Stimulated activated CD4-positive, alpha-beta T cell treated with anti-CD3 and anti-CD28 coated beads, Interleukin-2, amount 100 ng/mL, for 24 hours (primary cell): ENCODE results near the gene BOK.
"Not testable (repeated sequence)": the region's sequence is repeated elsewhere in the genome, so short reads cannot be mapped to it uniquely, and the experiment has no call there.

Experiments
- DNase-seq, 2 donors: peaks; one replicate each; pipeline ENCODE4 v3.0.0-alpha.2; 2020

BOK gene

DNA sequence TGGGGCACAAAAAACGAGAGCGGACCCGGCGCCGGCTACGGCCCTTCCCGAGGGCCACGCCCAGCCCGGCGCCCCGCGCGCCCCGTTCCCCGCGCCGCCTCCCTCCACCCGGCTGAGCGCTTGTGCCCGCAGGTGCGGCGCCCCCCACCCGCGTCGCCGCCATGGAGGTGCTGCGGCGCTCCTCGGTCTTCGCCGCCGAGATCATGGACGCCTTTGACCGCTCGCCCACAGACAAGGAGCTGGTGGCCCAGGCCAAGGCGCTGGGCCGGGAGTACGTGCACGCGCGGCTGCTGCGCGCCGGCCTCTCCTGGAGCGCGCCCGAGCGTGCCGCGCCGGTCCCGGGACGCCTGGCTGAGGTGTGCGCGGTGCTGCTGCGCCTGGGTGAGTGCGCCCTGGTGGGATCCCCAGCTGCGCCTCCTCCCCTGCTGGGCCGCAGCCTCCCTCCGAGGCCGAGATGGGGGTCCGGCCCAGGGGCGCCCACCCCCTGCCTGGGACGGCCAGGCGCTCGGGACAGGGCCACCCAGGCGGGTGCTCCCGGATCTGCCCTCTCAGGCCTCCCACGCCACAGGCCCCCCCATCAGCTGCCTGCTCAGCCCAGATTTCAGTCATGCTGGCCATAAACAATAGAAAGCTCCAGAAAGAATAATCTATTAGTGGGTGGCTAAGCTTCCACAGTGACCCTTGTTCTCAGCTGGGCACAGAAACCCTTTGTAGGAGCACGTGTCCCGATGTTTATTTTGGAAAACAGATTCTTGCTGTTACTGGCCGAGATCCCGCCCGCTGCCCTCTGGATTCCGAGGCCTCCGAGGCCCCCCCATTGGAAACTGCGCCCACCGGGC is 997 bp downstream of the BOK start:
- DNase-seq = peak in 1 of 2 donors; percentile 14

DNA sequence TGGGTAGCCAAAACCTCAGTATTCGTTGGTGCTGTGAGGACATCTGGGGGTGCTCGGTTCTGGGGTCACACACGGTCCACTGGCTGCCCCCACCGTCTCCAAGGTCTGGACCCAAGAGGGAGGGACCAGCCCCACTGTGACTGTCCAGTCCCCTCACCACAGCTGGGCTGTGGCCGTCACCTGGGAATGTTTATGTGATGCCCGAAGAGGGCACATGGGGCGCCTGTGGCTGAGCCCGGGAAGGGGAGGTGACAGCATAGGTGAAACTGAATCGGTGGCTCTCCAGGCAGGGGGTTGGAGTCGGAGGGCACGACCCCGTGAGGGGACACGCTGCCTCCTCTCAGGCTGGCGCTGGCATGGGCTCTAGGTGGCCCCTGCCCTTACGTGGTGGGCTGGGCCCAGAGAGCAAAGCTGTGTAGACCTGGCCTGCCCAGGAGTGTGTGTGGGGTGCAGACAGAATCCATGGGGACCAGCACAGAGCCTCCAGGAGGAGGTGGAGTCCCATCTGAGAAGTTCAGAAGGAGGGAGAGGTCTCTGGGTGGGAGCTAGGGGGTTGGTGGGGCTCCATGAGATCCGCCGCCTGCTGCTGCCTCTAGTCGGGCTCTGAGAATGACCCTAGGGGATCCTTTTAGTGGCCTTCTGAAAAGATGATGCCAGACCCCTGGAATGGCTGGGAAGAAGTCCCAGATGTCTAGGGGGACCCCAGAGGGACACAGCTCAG is 1.8 kb downstream of the BOK start:
- no peak for DNase-seq

DNA sequence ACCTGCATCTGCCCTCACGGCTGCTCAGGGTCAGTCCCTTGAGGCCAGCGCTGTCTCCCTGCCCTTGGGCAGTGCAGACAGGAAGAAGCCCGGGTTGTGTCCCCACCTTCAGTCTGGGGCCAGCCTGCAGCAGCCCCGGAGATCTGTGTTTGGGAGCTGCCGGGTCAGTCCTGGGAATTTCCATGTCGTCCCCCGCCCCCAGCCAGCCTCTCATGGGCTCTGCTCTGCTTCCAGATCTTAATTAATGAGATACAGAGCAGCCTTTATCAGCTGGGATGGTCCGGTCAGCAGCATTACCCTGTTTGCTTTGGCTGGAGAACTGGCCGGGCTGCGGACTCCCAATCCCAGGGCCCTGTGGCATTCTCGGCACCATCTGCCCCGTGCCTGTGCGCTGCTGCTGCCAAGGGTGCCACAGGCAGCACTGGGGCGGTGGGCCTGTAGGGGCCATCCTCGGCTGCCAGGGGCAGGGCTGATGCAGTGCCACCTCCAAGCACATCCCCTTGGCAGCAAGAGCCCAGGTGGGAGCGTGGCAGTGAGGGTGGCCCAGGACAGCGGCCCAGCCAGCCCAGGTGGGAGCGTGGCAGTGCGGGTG is 2.4 kb downstream of the BOK start:
- DNase-seq = no peak

DNA sequence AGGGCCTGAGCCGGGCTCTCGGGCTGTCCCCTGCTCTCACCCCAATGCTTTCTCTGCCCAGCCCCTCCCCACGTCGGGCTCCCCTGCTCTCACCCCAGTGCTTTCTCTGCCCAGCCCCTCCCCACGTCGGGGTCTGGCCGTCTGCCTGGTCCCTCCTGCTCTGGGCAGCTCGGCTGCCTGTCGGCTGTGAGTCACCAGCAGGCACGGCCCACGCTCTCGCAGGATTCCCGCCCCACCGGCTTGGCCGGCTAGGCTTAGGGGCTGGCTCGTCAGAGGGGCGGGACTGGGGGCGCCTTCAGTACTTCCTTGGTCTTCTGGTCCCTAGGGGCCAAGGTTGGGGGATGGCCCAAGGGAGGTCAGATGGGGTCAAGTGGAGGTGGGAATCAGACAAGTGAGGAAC is 3.3 kb downstream of the BOK start:
- no peak for DNase-seq

DNA sequence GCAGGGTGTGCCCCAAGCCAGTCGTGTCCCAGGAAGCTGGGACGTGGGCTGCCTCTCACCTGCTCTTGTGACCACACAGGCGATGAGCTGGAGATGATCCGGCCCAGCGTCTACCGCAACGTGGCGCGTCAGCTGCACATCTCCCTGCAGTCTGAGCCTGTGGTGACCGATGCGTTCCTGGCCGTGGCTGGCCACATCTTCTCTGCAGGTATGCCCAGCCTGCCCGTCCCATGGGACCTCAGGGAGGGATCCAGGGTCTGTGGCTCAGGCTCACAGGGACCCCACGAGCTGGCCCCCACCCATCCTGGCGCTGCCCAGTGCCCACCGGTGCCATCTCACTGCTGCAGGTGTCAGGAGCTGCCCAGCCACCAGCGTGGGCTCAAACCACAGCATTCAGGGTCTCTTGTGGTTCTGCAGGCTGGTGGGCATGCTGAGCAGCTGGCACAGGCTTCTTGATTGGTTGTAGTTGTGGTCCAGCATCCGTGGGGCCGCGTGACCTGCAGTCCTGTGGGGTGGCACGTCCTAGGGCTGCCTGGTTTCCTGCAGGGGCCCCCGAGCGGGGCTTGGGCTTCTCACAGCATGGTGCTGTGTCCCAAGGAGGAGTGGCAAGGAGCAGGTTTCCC is 3.8 kb downstream of the BOK start:
- DNase-seq = no peak

DNA sequence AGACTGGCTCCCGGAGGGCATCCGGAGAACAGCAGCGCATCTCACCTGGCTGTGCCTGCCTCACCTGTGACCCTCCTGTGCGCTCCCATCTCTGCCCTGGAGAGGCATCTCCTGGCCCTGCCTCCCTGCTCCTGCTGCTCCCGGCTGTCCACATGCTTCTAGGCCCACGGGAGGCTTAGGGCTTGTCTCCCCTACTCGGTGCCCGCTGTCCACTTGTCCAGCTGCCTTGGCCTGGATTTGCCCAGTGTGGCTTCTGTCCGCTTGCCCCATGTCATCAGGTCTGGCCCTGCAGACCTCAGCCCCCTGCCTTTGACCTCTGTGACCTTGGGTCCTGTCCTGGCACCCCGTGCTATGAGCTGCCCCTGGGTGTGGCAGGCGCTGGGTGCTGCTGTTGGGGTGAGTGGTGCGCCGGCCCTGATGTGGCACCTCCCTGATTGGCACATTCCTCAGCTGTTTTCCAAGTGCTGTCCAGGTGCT is 4.5 kb downstream of the BOK start:
- no peak for DNase-seq

DNA sequence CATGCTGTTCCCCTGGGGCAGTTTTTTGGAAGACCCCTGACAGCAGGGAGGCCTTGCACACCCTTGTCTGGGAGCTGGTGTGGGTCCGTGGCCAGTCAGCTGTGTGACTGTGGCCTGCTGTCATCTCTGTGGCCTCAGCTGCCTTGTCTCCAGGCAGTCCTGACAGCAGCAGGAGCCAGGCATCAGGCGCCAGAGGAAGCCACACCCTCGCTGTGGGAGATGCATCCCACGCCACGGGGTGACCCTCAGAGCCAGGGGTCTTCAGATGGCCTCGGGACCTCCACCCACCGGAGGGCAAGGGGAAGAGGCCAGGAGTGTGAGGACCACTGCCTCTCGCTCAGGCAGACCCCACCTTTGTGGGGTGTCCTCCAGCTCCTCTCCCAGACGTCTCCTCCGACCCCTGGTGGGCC is 5.0 kb downstream of the BOK start:
- DNase-seq = no peak

DNA sequence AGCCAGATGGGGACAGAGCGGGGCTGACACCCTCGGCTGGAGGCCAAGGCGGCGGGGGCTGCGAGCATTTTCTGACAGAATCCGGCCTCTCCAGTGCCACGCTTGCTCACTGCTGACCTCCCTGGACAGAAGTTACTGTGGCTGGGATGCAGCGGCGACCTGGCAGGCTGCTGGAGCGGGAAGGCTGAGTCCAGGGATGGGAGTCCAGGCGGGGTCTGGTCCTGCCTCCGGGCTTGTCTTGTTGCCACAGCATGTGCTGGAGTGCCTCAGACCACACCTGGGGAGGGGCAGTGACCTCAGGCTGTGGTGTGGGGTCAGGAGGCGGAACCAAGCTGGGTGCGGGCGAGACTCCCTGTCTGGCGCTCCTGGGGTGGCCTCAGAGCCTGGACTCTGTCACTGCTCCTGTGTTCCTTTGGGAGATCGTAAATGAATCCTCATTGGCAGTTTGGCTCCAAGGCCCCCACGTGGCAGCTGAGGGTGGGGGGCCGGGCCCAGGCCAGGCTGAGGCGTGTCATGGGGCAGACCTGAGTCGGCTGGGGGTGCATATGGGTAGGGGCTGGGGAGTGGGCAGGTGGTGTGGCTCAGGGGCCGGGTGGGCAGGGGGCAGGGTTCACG is 5.5 kb downstream of the BOK start:
- no peak for DNase-seq

DNA sequence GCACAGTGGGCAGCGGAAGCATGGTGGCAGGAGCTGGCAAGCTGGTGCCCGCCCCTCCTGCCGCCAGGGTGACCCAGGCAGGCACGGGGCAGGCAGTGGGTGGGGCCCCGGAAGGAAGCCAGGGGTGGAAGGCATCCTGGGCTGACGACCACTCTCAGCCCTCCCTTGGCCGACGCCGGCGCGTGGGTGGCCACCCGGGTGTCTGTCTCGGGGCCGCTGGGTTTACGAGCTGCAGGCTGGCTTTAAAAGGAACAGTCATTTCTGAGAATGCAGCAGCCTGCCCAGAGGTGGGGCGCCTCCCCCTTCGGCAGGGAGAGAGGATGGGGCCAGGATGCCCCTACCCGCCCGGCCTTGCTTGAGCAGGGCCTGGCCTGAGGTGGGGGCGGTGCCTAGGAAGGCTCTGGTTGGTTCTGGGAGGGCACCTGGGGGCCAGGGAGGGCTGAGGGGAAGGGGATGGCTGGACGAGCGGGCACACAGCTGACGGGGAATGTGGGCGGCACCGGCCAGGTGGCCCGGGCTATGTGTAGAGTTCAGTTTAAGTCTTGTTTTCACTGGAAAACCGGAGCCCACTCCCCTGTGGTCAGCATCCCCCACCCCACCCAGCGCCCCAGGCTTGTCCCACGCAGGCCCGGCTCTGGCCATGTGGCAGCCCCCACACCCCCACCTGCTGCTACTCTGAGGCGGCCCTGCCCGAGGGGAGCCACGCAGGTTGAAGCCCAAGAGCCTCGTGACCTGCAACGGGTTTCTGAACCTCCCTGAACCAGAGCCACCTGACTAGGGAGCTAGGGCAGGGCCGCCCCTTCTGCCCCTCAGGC is 6.3 kb downstream of the BOK start:
- no peak for DNase-seq

DNA sequence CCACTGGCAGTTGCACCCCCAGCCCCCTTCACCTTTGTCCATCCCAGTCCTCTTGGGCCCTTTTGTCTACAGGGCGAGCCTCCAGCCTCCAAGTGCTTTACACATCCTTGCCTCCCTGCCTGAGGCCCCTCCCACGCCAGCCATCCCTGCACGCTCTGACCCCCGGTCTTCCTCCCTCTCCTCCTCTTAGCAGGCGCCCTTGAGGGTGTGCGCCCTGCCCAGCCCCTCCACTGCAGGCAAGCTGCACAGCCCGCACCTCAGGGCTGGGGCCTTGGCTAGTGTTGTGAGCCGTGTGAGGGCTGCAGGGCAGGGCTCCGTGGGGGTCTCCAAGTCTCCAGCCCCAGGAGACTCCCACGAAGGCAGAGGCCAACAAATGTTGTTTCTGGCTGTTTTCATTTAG is 6.9 kb downstream of the BOK start:
- DNase-seq = no peak

DNA sequence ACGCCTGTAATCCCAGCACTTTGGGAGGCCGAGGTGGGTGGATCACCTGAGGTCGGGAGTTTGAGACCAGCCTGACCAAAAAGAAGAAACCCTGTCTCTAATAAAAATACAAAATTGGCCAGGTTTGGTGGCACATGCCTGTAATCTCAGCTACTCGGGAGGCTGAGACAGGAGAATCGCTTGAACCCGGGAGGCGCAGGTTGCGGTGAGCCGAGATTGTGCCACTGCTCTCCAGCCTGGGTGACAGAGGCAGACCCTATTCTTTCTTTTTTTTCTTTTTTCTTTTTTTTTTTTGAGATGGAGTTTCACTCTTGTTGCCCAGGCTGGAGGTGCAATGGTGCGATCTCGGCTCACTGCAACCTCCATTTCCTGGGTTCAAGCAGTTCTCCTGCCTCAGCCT is 7.5 kb downstream of the BOK start:
- not testable (repeated sequence) for DNase-seq

DNA sequence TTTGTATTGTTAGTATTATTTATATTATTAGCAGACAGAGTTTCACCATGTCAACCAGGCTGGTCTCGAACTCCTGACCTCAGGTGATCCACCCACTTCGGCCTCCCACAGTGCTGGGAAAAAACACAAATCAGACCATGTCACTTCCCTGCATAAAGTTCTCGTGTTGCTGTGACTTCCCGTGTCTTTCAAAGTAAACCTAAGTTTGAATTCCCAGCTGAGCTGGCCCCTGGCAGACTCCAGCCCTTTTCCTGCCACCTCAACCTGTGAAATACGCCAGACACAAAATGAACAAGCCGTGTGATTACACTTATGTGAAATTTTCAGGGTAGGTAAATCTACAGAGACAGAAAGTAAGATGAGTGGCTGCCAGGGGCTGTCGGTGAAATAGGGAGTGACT is 7.9 kb downstream of the BOK start:
- DNase-seq = no peak

DNA sequence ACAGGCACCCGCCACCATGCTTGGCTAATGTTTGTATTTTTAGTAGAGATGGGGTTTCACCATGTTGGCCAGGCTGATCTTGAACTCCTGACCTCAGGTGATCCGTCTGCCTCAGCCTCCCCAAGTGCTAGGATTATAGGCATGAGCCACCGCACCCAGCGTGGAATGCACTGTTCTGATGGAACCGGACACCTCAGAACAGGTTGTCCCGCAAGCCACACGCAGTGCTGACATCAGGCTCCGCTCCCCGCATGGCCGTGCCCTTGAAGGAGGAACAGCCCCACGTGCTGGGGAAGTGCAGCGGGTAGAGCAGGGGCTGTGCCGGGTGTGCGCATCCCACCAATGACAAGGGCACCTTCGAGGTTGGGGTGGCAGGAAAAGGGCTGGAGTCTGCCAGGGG is 8.7 kb downstream of the BOK start:
- DNase-seq = not testable (repeated sequence)

DNA sequence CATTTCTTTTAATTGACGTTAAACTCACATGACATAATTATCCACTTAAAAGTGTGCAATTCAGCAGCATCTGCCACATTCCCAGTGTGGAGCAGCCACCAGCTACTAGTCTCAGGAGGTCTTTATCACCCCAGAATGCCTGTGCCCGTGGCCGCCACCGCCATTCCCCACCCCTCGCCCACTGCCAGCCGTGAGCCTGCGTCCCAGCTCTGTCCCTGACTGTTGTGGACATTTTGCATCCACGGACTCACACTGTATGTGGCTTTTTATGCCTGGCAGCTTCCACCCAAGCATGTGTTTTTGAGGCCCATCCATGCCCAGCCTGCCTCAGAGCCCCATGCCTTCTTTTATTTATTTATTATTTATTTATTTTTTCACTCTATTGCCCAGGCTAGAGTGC is 9.2 kb downstream of the BOK start:
- DNase-seq = no peak

DNA sequence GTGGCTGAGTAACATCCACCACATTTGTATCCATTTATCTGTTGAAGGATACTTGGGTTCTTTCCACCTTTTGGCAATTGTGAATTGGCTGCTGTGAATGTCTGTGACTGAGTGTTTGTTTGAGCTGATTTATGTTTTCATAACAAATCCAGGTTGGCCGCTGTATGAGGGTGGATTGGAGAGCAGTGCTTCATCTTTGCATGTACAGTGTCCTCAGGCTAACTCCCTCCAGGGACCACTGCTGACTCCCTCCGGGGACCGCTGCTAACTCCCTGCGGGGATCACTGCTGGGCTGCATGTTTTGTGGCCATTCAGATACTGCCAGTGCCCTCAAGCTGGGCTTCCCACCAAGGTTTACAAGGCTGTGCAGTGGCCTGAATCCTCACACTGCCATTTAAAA is 10.2 kb downstream of the BOK start:
- DNase-seq = no peak

DNA sequence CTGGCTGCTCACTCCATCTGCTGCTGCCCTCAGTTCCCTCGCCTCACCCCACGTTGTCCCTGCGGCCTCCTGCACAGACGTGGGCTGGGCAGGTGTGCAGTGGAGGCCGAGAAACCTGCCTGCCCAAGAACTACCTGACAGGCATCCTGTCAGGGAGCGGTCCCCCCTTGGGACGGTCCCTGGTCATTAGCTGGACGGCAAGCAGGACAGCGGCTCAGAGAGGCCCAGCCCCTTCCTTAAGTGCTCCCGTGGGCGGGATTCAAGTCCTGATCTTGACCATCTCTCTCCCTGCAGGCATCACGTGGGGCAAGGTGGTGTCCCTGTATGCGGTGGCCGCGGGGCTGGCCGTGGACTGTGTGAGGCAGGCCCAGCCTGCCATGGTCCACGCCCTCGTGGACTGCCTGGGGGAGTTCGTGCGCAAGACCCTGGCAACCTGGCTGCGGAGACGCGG is 11.3 kb downstream of the BOK start:
- no peak for DNase-seq

DNA sequence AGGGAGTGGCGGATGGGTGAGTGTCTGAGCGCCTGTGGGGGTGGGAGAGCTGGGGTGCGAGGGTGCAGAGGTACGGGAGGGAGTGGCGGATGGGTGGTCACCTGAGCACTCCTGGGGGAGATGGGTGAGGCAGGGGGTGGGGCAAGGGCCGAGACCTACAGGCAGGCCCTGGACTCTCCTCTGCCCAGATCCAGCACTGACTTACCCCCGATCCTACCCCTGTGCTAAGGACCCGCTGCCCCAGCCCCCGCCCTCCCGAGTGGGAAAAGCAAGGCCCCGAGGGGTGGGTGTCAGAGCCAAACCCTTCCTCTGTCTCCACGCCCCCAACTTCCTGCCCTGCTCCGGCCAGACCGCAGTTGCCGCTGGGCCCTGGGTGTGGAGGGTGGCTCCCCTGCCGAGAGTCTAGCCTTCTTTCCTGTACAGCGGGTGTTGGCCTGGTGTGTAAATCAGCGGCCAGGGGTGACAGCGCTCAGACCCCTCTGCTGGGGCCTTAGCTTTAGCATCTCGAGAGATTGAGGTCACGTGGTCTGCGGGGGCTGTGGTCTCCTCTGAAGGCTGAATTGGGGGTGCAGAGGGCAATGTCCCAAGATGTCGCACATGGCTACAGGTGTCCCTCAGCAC is 12.5 kb downstream of the BOK start:
- no peak for DNase-seq

DNA sequence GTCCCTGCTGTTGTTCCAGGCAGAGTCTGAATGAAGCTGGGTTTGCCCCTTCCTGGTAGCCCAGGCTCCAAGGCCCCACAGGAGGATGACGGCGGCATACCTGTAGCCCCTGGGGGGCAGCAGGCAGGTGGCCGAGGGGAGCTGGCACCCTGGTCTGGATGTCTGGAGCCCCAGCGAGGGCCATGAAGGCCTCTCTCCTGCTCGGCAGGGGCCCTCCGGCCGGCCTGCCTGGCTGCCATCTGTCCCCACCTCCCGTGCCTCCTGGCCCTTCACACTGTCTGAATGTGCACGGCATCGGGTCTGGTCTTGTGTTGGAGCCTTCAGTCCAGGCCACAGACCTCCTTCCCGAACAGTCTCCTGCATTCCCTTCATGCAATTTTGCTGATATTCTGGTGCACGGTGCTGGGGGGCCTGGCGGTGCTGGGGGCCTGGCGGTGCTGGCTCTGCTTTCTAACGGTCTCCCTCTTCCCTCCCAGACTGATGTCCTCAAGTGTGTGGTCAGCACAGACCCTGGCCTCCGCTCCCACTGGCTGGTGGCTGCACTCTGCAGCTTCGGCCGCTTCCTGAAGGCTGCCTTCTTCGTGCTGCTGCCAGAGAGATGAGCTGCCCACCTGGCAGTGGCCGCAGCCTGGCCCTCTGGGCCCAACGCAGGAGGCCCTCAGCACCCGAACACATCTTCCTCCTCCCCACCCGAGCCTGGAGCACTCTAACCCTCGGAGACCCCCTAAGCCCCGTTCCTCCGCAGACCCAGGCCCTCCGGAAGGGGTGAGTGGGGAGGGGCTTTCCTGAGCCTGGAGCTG is 13.5 kb downstream of the BOK start:
- DNase-seq = no peak

DNA sequence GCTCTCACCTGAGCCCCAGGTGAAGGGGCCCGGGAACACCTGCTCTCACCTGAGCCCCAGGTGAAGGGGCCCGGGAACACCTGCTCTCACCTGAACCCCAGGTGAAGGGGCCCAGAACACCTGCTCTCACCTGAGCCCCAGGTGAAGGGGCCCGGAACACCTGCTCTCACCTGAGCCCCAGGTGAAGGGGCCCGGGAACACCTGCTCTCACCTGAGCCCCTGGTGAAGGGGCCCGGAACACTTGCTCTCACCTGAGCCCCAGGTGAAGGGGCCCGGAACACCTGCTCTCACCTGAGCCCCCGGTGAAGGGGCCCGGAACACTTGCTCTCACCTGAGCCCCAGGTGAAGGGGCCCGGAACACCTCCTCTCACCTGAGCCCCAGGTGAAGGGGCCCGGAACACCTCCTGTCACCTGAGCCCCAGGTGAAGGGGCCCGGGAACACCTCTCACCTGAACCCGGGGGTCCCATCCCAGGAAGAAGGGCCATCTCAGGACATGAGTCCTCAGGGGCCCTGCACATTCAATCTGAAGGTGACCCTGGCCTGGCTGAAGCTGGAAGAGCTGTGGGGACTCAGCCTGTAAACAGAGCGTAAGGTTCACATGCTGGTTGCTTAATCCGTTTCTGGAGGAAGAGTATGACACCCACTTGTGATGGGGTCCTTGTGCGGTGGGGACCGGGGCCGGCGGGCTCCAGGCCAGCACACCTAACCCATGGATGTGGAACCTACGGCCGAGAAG is 14.5 kb downstream of the BOK start:
- DNase-seq = not testable (repeated sequence)

DNA sequence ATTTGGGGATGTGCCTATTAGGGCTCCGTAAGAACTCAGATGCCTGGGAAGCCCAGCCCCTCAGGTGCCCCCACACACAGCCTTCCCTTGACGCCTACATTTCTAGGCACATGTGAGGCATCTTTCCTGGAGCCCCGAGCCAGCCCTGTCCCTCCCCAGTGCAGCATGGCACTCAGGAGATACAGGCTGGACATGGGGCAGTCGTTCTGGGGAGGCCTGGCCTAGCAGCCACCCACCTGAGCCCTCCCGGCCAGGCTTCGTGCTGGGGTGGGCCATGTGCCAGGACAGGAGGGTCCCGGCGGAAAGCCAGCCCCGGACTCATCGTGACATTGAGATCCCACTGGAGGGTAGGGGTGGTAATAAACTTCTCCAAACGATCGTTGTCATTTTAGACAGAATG is 15.2 kb downstream of the BOK start:
- DNase-seq = no peak
